SK-MEL-5 (cell line): ENCODE data around the gene KDM5C. TPM values are rescaled to one million over a fixed set of nuclear protein-coding genes. Genes with fewer than 3 reads are reported as not detected.

ENCODE experiments used
- DNase-seq: peaks from one replicate; pipeline ENCODE4 v3.0.0-alpha.2; 2016; ENCODE audit warnings: low read depth, low spot score
- in situ Hi-C: cut with HindIII; loops from 2 replicates; pipeline ENCODE4 v1.10.0; 2016; ENCODE audit warnings: low sequenced_read_pairs, high pct_unique_total_duplicates, low pct_unique_long_range_greater_than_20kb
- total RNA-seq: library from RNA; depleted of rRNA; stranded (reverse); fragments of >200 nt; shearing (Covaris generic); gene quantifications from 2 replicates; pipeline ENCODE4 v1.2.3, GENCODE V29; 2014

KDM5C gene
- total RNA-seq, 1 experiment from 2014 or later, result 61.9 TPM

DNA sequence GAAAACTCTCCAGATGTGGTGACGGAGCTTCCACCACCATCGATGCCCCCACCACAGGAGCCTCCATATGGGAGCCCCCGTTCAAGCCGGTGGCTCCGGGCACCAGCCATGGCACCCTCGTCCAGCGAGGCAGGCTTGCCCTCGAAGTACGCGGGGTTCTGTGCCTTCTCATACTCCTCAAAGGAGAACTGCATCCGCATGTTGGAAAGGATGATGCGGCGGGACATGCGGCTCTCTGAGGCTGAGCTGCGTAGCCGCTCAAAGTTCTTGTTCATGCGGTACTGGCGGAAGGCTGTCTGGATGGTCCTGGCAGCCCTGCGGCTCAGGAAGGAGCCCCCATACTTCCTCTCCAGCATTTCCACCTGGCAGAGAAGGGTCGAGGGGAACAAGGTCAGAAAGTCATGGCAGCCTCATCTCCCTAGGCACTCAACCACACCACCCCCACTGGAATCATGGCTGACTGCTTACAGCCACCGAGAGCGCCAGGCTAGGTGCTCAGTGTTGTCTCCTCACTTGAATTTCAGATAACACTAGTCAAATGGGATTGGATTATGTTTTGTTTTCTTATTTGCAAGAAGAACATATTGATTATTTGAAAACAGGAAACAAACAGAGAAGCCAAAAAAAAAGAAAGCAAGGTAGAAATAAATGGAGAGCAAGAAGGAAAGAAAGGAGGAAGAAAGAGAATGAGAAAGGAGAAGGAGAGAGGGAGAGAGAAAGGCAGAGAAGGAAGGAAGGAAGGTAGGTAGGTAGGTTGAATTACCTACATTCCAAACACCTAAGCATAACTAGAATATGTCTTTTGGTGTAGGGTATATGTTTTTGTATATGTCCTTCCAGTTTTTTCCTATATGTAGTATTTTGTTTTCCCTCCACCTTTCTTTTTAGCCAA, 29.8 kb upstream of the KDM5C start:
- in situ Hi-C loops, result no loop called here
- DNase-seq, result no peak

DNA sequence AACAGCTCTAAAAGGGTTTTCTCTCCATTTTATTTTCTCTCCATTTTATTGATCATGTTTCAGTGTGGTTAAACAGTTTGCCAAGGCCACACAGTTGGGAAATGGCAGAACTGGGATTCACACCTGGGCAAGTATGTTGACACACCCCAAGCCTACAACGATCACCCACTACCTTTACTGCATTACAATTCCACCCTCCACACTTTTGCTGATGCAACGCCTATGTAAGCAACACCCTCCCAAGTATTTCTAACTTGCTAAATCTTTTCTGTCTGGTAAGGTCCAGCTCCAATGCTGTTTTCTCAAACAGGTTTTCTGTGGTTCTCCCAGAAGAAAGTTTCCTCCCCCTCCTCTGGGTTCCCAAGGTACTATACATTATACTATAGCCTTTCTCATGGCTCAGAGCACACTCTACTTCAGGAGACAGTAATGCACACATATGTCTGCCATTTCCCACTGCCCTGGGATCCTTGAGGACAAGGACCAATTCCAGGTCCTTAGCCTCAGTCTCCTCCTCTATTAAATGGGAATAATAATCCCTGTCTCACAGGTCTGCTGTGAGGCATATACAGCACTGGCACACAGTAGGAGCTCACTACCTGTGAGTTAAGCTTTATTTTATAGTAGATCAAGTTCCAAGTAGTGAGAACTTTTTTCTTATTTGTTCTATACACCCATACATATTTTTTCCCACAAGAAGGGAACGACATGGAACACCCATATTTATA, 28.4 kb upstream of the KDM5C start:
- in situ Hi-C loops, result no loop called here
- no peak for DNase-seq

GRCh38 chrX:53251307-53251706, 26.3 kb upstream of the KDM5C start:
- in situ Hi-C loops, result no loop called here
- DNase-seq, result no peak

- in situ Hi-C loops, result no loop called here
- no peak for DNase-seq
Measured at GRCh38 chrX:53250556-53250955, 25.5 kb upstream of the KDM5C start.

DNA sequence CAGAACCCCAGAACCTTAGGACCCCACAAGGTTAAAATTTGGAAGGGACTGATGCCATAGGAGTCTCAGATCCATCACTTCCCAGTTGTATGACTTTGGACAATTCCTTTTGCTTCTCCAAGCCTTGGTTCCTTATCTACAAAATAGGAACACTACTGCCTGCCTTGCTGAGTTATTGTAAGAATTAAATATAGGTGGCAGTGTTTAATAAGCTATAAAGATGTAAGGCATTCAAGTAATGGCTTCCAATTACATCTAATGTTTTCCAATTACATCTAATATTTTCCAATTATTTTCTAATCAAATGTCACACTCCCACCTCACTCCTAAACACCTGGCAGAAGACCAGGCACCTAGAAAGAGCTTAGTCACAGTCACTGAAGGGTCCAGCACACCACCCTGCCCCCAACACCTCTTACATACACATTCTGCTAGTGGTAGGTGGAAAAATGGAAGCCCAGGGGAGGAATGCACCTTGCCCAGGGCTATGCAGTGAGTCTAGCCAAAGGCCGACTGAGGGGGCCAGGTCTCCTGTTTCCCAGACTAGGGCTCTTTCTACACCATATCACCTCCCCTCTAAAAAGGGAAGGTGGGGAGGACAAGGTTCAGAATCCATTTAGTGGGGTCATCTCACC, 24.5 kb upstream of the KDM5C start:
- DNase-seq, result no peak
- in situ Hi-C loops, result no loop called here

DNA sequence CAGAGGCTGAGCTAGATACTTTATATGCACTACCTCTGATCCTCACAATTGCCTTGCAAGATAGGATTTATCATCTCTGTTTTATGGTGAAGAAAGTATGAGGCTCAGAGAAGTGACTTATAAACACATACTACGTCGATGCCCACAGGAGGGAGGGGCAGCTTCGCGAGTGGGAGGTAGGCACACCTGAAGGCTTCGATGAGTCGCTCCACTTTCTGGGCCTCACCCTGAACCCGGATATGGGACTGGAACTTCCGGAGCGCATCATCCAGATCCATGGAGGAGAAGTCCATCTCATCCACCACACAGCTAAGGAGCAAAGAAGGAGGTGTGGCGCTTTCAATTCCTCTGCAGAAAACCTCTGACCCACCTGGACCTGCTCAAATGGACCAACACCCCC, 22.9 kb upstream of the KDM5C start:
- DNase-seq, result no peak
- in situ Hi-C loops, result no loop called here

GRCh38 chrX:53246231-53246630, 21.2 kb upstream of the KDM5C start:
- no peak for DNase-seq
- in situ Hi-C loops, result no loop called here

DNA sequence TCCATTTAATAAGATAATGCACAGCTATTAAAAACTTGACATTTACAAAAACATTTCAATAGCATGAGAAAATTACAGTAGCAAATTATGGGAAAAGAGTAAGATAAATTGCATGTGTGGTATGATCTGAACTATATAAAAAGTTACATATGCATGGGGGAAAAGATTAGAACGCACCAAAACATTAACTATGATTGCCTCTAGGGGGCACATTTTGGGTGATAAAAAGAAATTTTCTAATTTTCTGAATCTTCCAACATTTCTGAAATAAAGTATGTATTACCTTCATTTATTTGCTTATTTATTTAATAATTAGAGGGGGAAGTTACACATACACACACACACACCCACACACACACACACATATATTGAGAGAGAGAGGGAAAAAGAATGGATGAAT, 19.6 kb upstream of the KDM5C start:
- in situ Hi-C loops, result no loop called here
- DNase-seq, result no peak

- DNase-seq, result no peak
- in situ Hi-C loops, result no loop called here
Measured at GRCh38 chrX:53242310-53242709, 17.3 kb upstream of the KDM5C start.

DNA sequence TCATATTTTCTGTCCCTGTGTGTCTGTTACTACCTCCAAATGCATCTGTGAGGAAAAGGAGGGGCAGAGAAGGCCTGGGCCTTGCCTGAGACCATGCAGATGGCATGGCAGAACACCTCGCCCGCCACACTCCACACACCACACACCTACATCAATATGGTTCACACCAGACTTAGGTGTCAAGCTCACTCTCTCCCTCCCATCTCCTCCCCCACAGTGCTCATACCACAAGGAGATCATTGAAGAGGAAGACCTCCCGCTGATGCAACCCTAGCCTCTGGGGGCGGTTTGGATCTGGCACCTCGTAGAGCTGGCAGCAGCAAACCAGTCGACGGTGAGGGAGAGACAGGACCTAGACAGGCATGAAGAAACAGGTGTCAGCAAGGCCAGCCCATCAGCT, 16.6 kb upstream of the KDM5C start:
- no peak for DNase-seq
- in situ Hi-C loops, result no loop called here

DNA sequence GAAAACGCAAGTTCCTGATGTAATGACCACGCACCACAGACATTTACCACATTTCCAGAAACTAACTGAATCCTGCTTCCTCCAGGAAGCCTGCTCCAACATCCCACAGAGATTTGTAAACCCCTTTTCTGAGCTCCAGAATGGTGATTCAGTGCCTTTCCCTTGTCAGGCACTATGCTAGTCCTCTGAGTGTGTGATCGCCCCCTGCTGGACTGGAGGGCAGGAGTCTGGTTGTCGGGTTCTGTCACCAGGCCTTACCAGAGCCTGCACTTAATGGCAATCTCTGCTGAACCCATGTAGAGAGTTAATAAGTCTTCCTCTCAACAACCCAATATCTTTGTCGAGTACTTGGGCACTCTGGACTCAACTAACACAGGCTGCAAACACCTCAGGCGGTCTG, 14.5 kb upstream of the KDM5C start:
- in situ Hi-C loops, result no loop called here
- peak; percentile 23 for DNase-seq

- in situ Hi-C loops, result no loop called here
Measured at GRCh38 chrX:53237056-53237455, 12.0 kb upstream of the KDM5C start.

DNA sequence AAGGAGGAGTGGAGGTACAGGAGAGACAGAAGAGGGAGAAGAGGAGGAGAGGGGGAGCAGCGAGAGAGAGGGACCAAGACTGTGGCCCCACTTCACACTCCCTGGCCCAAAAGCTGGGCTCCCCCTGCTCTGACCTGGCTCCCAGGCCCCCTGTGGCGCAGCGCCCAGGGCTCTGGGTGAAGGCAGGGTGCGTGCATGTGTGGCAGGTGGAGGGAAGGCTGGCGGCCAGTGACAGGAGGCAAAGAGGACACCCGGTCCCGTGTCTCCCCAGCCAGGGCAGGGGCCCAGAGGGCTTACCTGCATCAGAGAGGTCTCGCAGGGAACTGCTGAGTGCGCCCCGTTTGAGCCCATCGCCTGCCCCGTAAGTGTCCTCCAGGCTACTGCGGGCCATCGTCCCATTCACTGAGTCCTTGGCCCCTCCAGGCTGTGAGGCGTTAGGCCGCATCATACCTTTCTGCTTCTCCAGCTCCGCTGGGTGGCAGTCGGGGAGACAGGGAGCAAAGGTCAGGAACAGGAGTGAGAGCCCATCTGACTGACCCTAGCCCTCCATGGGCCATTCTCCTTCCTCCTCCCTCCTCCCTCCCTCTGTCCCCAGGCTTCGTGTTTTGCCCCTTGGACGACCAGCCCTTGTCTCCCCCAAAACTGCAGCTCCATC, 11.1 kb upstream of the KDM5C start:
- in situ Hi-C loops, result no loop called here
- no peak for DNase-seq

More at GRCh38 chrX:53237056-53237455, 12.0 kb upstream of the KDM5C start:
- DNase-seq, result no peak

GRCh38 chrX:53235566-53235965, 10.6 kb upstream of the KDM5C start:
- no peak for DNase-seq
- in situ Hi-C loops, result no loop called here

DNA sequence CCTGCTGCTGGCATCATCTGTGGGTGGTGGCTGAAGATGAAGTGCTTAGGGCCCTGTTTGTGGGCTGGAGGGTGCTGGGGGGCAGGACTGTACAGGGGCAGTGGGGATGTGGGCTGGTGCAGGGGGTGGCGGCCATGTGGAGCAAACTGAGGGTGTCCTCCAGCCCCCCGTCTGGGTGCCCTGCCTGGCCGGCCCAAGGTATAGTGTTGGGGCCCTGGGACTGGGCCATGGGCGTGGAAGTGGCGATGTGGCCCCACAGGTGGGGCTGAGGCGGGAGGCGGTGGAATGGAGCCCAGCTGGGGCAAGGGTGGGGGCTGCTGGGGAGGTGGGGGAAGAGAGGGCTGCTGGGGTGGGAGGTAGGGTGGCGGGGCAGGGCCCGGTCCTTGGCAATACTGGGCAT, 9.5 kb upstream of the KDM5C start:
- in situ Hi-C loops, result no loop called here
- no peak for DNase-seq

DNA sequence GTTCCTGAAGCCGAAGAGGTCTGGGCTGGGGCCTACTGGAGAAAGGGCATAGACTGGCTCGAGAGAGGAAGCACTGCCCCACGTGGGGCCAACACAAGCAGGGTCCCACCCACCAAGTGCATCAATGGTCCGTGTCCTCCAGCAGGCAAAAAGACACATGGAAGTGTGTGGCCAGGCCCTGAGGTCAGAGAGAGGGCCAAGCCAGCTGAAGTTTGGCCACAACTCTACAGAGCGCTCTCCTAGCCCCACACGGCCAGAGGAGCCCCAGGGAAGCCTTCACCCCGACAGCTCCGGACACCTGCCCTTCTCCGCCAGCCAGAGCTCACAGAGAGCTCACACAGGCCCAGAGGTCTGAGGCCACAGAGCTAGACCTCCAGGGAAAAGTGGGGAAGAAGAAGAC, 8.5 kb upstream of the KDM5C start:
- in situ Hi-C loops, result no loop called here

GRCh38 chrX:53230116-53230515, 5.1 kb upstream of the KDM5C start:
- DNase-seq, result no peak
- in situ Hi-C loops, result no loop called here

More for the DNA sequence above, 8.5 kb upstream of the KDM5C start:
- DNase-seq, result no peak

DNA sequence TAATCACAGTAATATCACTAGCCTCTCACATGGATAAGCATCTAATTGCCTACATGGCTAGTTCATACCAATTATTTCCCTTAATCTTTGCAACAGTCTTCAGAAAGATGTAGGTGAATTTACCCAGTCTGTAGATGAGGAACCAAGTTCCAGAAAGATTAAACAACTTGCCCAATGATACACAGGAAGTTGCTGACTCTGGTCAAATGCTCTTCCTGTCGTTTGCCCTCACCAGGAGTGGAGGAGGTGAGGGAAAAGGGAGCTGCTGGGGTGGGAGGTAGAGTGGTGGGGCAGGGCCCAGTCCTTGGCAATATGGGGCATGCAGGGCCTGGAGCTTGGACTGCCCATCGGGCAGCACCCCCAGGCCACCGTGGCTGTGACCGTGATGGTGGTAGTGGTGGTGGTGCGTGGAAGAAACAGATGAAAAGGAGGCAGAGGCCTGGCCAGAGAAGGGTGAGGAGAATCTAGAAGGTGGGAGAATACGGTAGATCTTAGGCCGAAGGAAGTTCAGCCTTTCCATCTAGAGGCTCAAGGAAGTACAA, 2.3 kb upstream of the KDM5C start:
- in situ Hi-C loops, result no loop called here
- DNase-seq, result no peak
